ENCODE results near the gene NAIF1.

Gene NAIF1

DNA sequence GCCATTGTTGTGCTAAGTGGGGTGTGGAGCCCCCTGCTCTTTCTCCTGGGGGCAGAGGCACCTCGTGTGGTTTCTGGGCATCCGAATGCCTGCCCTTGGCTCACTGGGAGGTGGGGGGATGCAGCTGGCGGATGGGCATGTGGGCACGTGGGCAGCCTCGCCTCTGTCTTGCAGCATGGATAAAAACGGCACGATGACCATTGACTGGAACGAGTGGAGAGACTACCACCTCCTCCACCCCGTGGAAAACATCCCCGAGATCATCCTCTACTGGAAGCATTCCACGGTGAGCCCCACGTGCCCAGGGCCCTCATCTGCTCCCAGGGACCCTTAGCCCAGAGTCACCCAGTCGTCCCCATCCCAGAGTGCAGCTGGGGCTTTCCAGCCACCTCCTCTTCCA, 35.1 kb upstream of the NAIF1 start:
- no peak for DNase-seq

DNA sequence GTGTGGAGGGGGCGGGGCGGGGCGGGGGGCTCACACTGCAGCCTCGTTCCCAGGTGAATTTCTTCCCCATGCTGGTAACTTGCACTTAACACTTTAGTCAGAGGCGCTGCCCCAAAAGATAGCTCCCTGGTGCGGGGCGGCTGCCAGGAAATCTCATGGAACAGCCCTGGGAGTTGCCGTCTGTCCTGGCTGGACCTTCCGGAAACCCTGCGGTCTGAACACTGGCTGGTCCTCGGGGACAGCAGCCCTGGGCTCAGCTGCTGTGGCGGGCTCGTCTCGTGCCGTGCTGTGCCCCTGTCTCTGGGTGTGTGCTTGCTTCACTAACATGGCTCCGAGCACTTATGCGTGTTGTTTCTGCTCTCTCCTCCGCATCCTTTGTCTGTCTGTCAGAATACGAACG, 34.6 kb upstream of the NAIF1 start:
- DNase-seq, result no peak

- DNase-seq, result no peak
These were observed 34.1 kb upstream of the NAIF1 start for GRCh38 chr9:128101231-128101661.

GRCh38 chr9:128100581-128100980, 33.5 kb upstream of the NAIF1 start:
- DNase-seq, result no peak

- DNase-seq, result no peak
These were observed 32.9 kb upstream of the NAIF1 start for GRCh38 chr9:128099932-128100491.

DNA sequence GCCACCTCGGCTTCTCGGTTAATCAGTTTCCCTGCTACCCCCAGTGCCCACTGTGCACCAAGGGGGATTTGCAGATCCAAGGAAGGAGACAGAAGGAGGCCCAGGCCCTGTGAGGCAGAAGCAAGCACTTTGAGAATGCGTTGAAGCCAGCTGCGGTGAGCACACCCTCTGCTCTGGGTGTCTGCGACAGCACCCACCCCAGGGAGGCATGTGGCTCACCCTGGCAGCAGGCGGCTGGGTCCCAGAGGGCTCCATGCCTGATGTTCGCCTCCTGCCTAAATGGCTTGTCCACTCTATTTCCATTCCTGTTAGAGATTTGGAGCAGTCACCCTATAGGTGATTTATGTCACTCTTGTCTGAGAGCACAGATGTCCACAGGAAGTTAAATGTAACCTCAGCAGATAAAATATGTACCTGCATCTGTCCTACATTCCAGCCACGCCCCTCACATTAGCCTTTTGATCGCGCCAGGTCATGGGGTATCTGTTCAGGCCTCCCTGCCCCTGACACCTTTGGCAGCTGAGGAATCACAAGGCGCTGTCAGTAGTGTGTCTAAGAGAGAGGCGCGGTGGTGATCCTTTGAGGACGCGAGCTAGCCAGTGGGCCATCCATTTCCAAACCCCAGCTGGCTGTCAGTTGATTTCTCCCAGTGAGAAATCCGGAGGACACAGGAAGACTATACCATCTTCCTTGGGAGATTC, 32.3 kb upstream of the NAIF1 start:
- DNase-seq, result no peak

DNA sequence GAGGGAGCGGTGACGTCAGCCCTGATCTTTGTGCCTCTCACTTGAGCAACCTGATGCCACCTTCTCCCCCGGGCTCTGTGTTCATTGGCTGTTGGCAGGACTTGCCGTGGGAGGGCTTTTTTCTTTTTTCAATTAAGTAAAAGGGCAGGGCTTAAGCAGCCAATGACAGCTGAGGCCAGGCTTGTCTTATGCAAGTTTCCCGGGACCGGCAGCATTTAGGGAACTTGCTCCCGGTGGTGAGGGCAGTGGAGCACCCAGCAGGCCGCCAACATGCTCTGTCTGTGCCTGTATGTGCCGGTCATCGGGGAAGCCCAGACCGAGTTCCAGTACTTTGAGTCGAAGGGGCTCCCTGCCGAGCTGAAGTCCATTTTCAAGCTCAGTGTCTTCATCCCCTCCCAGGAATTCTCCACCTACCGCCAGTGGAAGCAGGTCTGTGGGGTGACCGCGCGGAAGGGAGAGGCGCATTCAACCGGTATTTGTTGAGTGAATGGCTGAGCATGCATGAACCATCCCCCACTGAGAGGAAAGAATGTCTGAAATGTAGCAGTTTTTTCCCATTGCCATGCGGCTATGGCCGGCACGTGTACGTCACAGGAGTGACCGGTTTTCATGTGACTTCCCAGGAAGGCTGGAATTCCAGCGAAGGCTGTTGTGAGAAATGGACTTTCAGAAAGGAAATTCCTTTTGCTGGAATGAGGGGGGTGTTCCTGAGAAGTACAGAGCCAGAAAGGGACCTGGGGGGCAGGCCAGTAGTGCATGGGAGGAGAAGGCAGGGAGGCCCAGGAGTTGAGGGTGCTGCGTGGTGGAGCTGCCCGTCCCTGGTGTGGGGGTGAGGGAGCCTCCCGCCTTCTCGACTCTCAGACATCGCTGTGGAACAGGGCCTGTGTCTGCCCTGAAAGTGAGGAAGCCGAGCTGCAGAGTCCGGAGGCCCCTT, 31.4 kb upstream of the NAIF1 start:
- peak; percentile 97 for DNase-seq

GRCh38 chr9:128097543-128098296, 30.6 kb upstream of the NAIF1 start:
- DNase-seq, result no peak

DNA sequence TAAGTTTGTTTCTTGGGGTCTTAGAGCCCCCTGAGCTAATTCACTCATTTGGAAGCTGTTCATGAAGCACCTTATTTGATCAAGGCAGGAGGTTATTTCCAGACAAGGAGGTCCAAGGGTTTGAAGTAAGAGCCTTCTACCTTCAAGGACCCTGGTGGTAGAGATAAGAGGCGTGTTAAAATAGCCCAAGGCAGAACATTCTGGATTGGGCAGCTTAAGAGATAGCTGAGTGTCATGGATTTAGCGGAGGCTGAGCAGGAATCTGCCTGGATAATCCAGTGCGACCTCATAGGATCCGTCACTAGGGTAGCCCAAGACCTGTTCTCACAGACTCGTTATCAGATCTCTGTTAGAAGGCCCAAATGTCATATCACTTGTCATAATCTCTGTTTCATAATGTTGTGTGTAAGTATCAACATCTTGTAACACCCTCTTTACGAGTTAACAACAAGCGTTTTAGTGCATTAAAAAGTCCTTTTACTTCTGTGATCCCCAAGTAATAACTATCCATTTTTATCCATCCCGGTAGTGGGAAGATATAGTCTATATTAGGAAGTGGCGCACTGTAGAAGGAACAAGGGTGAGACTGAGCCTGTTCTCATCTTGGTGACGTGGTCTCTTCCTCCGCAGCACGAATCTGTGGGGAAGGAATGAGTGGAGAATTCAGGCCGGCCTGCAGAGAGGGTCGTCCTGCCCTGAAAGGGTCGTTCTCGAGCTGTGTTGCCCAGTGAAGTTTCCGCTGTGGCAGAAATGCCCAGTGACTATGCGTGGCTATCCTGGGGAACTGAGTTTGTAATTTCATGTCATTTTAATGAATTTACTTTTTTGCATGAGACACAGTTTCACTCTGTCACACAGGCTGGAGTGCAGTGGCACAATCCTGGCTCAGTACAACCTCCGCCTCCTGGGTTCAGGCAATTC, 29.8 kb upstream of the NAIF1 start:
- no peak for DNase-seq

DNA sequence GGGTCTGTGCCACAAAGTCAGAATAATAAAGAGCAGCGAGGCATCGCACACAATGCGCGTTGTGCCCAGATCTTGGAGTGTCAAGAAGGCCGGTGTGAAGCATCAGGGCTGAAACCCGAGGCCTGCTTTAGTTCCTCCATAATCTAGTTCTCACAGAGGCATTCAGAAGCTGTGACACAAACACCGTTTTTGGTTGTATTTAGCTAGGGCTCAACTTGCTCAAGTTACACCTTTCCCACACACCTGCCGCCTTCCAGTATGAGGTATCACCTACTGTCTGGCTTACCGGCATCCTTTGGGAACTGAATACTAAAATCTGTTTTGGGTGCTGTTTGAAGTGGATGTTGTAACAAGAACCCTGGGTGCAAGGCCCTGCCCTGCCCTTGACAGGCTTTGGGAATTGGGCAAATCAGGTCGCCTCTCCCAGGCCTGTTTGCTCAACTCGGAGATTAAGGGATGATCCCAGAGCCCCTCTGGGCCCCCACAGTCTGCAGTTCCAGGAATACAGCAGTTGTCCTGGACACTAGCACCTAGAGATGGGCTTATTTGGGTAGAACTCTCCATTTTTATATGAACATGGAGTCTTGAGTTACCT, 27.9 kb upstream of the NAIF1 start:
- DNase-seq, result no peak

DNA sequence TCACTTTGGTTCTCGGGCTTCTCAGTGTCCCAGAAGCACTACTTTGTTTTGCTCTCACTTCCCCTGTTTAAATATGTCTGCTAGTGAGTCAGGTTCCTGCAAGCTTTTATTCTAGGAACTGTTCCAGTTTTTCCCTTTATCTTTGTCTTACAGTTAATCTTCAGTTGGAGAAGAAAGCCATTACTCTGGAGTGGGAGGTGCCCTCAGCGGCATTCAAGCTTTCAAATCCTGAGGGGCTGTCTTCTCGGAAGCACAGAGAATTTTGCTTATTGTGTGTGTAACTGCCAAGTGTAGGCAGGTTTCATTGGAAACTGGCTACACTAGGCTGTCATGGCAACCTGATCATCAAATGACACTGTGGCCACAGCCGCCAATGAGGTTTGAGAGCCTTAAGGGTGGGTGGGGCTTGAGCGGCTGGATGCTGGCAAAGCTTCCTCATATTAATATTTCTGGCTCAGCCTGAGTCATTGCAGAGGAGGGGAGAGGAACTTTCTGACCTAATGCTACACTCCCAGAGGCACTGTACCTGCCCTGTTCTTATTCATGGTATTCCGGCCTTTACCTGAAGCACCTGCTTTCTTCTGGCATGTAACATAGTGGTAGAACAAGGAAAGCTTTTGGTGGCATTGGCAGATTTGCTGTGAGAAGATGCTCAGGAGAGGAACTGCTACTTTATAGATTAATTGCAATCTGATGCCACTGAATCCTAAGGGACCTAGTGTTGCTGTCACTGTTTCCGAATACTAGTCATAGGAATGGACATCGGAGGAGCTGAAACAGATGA, 27.2 kb upstream of the NAIF1 start:
- peak; percentile 98 for DNase-seq

GRCh38 chr9:128093011-128093410, 25.9 kb upstream of the NAIF1 start:
- DNase-seq, result no peak

- no peak for DNase-seq
These were observed 25.3 kb upstream of the NAIF1 start for GRCh38 chr9:128092199-128092977.

- no peak for DNase-seq
These were observed 24.5 kb upstream of the NAIF1 start for GRCh38 chr9:128091571-128091970.

- peak; percentile 45 for DNase-seq
These were observed 24.0 kb upstream of the NAIF1 start for GRCh38 chr9:128091144-128091543.

GRCh38 chr9:128089299-128089698, 22.2 kb upstream of the NAIF1 start:
- no peak for DNase-seq

- DNase-seq, result no peak
These were observed 21.3 kb upstream of the NAIF1 start for GRCh38 chr9:128088253-128088945.

DNA sequence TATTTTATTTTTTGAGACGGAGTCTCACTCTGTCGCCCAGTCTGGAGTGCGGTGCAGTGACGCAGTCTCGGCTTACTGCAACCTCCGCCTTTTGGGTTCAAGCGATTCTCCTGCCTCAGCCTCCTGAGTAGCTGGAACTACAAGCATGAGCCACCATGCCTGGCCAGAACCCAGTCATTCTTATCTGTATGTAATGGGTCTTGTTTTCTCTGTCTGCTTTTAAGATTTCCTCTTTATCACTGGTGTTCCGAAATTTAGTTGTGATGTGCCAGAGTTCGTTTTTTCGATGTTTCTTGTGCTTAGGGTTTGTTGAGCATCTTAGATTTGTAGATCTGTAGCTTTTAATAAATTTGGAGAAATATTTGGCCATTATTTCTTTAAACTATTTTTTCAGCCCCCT, 20.1 kb upstream of the NAIF1 start:
- DNase-seq, result no peak

GRCh38 chr9:128085943-128086342, 18.8 kb upstream of the NAIF1 start:
- DNase-seq, result no peak

Measured in amniotic stem cell (primary cell).